Calu3 (cell line): ENCODE measurements around the gene ATP11A. TPM values are rescaled to one million over a fixed set of nuclear protein-coding genes. Genes with fewer than 3 reads are reported as not detected.
A peak's percentile ranks its signal among the peaks of the same experiment; 100 is the strongest.

Experiments used
- BruUV-seq: library from RNA; stranded (reverse); fragments of 400-500 nt; replicated peaks from 2 replicates; lab custom pipeline; 2021; lab: Mats Ljungman, UMichigan
- CTCF ChIA-PET: fragments of 300-600 bp; sonication (Branson Sonifier 250); formaldehyde crosslinking; loops from one replicate; lab custom pipeline; 2022; ENCODE audit warnings: antibody characterized with exemption; lab: Charles Lee
- DNase-seq: peaks from one replicate; pipeline ENCODE4 v3.0.0; 2022
- H3K27ac Mint-ChIP-seq: one replicate; pipeline ENCODE4 v1.8.0; 2022; ENCODE audit warnings: mixed read lengths; ENCODE audit not compliant: unreplicated experiment
- H3K27me3 Mint-ChIP-seq: one replicate; pipeline ENCODE4 v1.8.0; 2022; ENCODE audit warnings: mixed read lengths; ENCODE audit not compliant: unreplicated experiment
- H3K36me3 Mint-ChIP-seq: one replicate; pipeline ENCODE4 v1.8.0; 2022; ENCODE audit warnings: mild to moderate bottlenecking, moderate library complexity, mixed read lengths; ENCODE audit not compliant: insufficient read depth, unreplicated experiment
- H3K4me1 Mint-ChIP-seq: one replicate; pipeline ENCODE4 v1.8.0; 2022; ENCODE audit warnings: mild to moderate bottlenecking, low read depth, mixed read lengths; ENCODE audit not compliant: unreplicated experiment
- H3K4me3 Mint-ChIP-seq: one replicate; pipeline ENCODE4 v1.8.0; 2022; ENCODE audit warnings: mild to moderate bottlenecking, low read depth, moderate library complexity, mixed read lengths; ENCODE audit not compliant: unreplicated experiment
- H3K9me3 Mint-ChIP-seq: one replicate; pipeline ENCODE4 v1.8.0; 2022; ENCODE audit warnings: low read depth, mixed read lengths; ENCODE audit not compliant: unreplicated experiment
- CTCF ChIP-seq: fragments of 200-600 bp; IDR thresholded peaks from one replicate; pipeline ENCODE4 v1.8.0; 2022; ENCODE audit warnings: antibody characterized with exemption; ENCODE audit not compliant: unreplicated experiment
- intact Hi-C: fragments of 100-400 bp; cut with micrococcal nuclease; formaldehyde crosslinking; loops from one replicate; pipeline ENCODE4 v1.10.0; 2022; ENCODE audit not compliant: unreplicated experiment
- total RNA-seq: library from RNA; stranded (reverse); gene quantifications from 2 replicates; pipeline ENCODE4 v1.2.3, GENCODE V29; 2022

Gene ATP11A
- total RNA-seq, 1 experiment from 2014 or later, result 115 TPM

DNA sequence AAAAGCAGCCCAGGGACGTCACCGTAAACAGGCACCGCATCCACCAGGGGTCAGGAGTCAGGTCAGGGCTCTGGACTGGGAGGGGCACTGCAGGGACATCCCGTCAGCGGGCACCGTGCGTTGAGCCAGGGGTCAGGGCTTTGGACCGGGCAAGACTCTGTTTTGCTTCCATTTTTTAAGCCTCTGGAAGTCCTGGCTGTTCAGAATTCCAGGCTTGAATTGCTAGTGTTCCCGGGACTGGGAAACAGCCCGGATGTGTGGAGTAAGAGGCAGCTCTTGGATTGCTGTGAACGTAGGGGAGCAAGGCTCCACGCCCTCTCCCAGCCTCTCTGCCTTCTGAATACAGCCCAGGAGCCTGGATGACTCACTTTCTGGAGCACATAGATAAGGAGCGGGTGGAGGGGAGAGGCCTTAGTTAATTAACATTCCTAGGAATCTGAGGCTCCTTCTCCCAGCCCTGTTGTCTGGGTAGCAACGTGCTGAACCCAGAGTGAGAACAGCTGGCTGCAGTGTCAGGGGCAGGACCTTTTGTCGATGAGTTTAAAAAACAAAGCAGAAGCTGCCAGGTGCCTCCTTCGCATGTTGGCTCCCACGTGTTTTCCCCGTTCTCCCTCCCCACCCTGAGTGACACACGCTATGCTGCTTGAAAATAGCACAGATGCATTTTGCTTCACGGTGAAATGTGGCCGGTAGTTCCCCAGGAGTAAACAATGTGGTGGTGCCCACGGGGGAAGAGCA, 21.9 kb downstream of the ATP11A start:
- no TSS peak for BruUV-seq
- TF ChIP-seq CTCF, result no peak
- Mint-ChIP-seq H3K4me3 (no peak overlapping the region), H3K27me3 (no peaks in the 10 kb centered on the region), H3K36me3 (peaks cover 10% of the 10 kb centered on the region), H3K9me3 (no peaks in the 10 kb centered on the region), H3K4me1 (peaks cover 9% of the 10 kb centered on the region), H3K27ac (no peak overlapping the region)
- peak; percentile 43 for DNase-seq
- CTCF ChIA-PET, result no interaction called here
- intact Hi-C loops, result no loop called here

GRCh38 chr13:112712451-112713207, 22.8 kb downstream of the ATP11A start:
- Mint-ChIP-seq H3K9me3 (no peaks in the 10 kb centered on the region), H3K27me3 (no peaks in the 10 kb centered on the region), H3K27ac (no peak overlapping the region), H3K36me3 (peaks cover 10% of the 10 kb centered on the region), H3K4me1 (peaks cover 9% of the 10 kb centered on the region), H3K4me3 (no peak overlapping the region)
- no peak for DNase-seq
- no peak for TF ChIP-seq CTCF
- intact Hi-C loops, result no loop called here
- CTCF ChIA-PET, result interaction anchor here (0.5 kb wide), 1 partner anchor 826 kb away, joined by 3 read pairs; no protein-coding TSS in a partner anchor
- no TSS peak for BruUV-seq

DNA sequence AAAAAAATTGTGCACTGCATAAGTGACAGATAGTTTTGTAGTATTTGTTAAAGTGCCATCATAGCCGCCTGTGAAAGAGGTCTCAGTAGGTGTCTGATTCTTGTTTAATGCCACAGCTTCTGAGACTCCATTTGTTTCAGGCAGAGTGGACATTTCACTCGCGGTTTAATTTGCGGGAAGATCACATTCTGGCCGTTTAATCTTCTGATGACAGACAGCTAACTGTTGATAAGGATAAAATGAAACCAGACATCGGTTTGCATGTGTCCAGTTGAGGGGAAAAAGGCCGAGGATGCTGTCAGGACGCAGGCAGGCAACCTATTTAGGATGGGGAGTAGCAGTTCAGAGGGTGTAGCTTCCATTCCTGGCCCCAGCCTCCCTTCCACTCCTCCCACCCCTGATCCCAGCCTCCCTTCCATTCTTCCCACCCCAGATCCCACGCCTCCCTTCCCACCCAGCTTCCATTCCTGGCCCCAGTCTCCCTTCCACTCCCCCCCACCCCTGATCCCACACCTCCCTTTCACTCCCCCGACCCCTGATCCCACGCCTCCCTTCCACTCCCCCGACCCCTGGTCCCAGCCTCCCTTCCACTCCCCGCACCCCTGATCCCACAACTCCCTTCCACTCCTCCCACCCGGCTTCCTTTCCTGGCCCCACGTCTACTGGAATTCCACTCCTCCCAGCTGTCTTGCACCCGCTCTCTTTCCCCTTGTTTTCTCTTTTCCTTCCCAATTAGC, 23.8 kb downstream of the ATP11A start:
- Mint-ChIP-seq H3K4me1 (peaks cover 9% of the 10 kb centered on the region), H3K36me3 (peaks cover 12% of the 10 kb centered on the region)
- BruUV-seq, result no TSS peak

More for the DNA sequence above, 23.8 kb downstream of the ATP11A start:
- intact Hi-C loops, result no loop called here
- Mint-ChIP-seq H3K4me3 (no peak overlapping the region), H3K27me3 (no peaks in the 10 kb centered on the region), H3K27ac (no peak overlapping the region), H3K9me3 (no peaks in the 10 kb centered on the region)
- CTCF ChIA-PET, result no interaction called here
- no peak for TF ChIP-seq CTCF
- no peak for DNase-seq
